Fibroblast of lung (primary cell): ENCODE data around the gene TEX13D. TPM values are rescaled to one million over a fixed set of nuclear protein-coding genes. Genes with fewer than 3 reads are reported as not detected.

Source experiments
- DNase-seq, 2 donors: peaks; one replicate each; pipeline versions ENCODE4 v3.0.0 to v3.0.0-alpha.2; 2010; ENCODE audit warnings: low read depth in 2 of 2
- H2AFZ ChIP-seq: 2 replicates; pipeline ENCODE4 v1.5.1; 2012; ENCODE audit warnings: low read length, control low read depth, inconsistent platforms
- H3K27ac ChIP-seq: 2 replicates; pipeline ENCODE4 v1.5.1; 2011; ENCODE audit warnings: low read length, control low read depth; ENCODE audit not compliant: insufficient read depth
- H3K27me3 ChIP-seq: 2 replicates; pipeline ENCODE4 v1.5.1; 2011; ENCODE audit warnings: mild to moderate bottlenecking, low read length; ENCODE audit not compliant: control insufficient read depth, insufficient read depth
- H3K36me3 ChIP-seq: 2 replicates; pipeline ENCODE4 v1.5.1; 2011; ENCODE audit warnings: low read length; ENCODE audit not compliant: control insufficient read depth, insufficient read depth
- H3K4me1 ChIP-seq: 2 replicates; pipeline ENCODE4 v1.5.1; 2011; ENCODE audit warnings: low read length; ENCODE audit not compliant: control insufficient read depth, insufficient read depth; ENCODE audit errors: extremely low read depth
- H3K4me2 ChIP-seq: 2 replicates; pipeline ENCODE4 v1.5.1; 2011; ENCODE audit warnings: low read length, control low read depth; ENCODE audit not compliant: insufficient read depth; ENCODE audit errors: extremely low read depth
- H3K4me3 ChIP-seq, 4 experiments: fragments of 200-600 bp in 1 of 4; sonication (generic) in 1 of 4; replicated peaks in 1 of 4; 2 replicates each; pipeline ENCODE4 v1.5.1; 2011 to 2016; ENCODE audit warnings: low read length in 4 of 4, low read depth in 3 of 4, mild to moderate bottlenecking in 3 of 4, control low read depth in 2 of 4, inconsistent platforms in 1 of 4, mixed read lengths in 1 of 4; ENCODE audit not compliant: insufficient read depth in 1 of 4; ENCODE audit errors: control extremely low read depth in 1 of 4
- H3K79me2 ChIP-seq: 2 replicates; pipeline ENCODE4 v1.5.1; 2012; ENCODE audit warnings: mild to moderate bottlenecking, low read length, inconsistent platforms; ENCODE audit not compliant: control insufficient read depth, insufficient read depth
- H3K9ac ChIP-seq: 2 replicates; pipeline ENCODE4 v1.5.1; 2011; ENCODE audit warnings: mild to moderate bottlenecking, low read length, control low read depth; ENCODE audit not compliant: insufficient read depth
- H3K9me3 ChIP-seq: 2 replicates; pipeline ENCODE4 v1.5.1; 2012; ENCODE audit warnings: low read depth, low read length; ENCODE audit not compliant: control insufficient read depth, insufficient read depth
- H4K20me1 ChIP-seq: 2 replicates; pipeline ENCODE4 v1.5.1; 2011; ENCODE audit warnings: low read length; ENCODE audit not compliant: control insufficient read depth, insufficient read depth; ENCODE audit errors: extremely low read depth
- EZH2 ChIP-seq: IDR thresholded peaks from 2 replicates; pipeline ENCODE4 v1.5.1; 2012; ENCODE audit warnings: low read length, control low read depth, mild to moderate bottlenecking; ENCODE audit errors: missing control alignments
- polyA plus RNA-seq, 2 donors: library from polyadenylated mRNA; depleted of rRNA in 1 of 2; stranded (reverse) in 1 of 2; unstranded in 1 of 2; fragments of >200 nt; gene quantifications; 2 replicates each; pipeline ENCODE4 v1.2.1, GENCODE V29; 2011 to 2012; ENCODE audit warnings: missing spikeins in 1 of 2
- total RNA-seq: library from RNA; depleted of rRNA; stranded (reverse); fragments of >200 nt; gene quantifications from 2 replicates; pipeline ENCODE4 v1.2.1, GENCODE V29; 2014
- TF ChIP-seq, protein P1 (sequence below), 2 donors: IDR thresholded peaks in 1 of 2; conservative IDR thresholded peaks in 1 of 2; 1 replicate in 1 of 2; 2 replicates in 1 of 2; pipeline ENCODE4 v1.5.1; 2011 to 2012; ENCODE audit warnings: low read length in 2 of 2, control low read depth in 1 of 2, inconsistent platforms in 1 of 2, low read depth in 1 of 2, mild to moderate bottlenecking in 1 of 2

Gene TEX13D
- total and polyA plus RNA-seq, 2 donors (not counting 1 experiment from before 2014, with no cell fraction given), result not detected

- no peaks in the 10 kb centered on the region for H3K79me2 ChIP-seq
- H3K9me3 ChIP-seq, result no peaks in the 10 kb centered on the region
- no peaks in the 10 kb centered on the region for H4K20me1 ChIP-seq
- no peak overlapping the region for H2AFZ ChIP-seq
- TF ChIP-seq, protein P1, sequence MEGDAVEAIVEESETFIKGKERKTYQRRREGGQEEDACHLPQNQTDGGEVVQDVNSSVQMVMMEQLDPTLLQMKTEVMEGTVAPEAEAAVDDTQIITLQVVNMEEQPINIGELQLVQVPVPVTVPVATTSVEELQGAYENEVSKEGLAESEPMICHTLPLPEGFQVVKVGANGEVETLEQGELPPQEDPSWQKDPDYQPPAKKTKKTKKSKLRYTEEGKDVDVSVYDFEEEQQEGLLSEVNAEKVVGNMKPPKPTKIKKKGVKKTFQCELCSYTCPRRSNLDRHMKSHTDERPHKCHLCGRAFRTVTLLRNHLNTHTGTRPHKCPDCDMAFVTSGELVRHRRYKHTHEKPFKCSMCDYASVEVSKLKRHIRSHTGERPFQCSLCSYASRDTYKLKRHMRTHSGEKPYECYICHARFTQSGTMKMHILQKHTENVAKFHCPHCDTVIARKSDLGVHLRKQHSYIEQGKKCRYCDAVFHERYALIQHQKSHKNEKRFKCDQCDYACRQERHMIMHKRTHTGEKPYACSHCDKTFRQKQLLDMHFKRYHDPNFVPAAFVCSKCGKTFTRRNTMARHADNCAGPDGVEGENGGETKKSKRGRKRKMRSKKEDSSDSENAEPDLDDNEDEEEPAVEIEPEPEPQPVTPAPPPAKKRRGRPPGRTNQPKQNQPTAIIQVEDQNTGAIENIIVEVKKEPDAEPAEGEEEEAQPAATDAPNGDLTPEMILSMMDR (conservative IDR thresholded peaks at IDR 0.05 in 1 of 2, IDR thresholded peaks at IDR 0.05 in 1 of 2; ENCODE audit: low read depth in 1 of 2, low read length in 2 of 2), result no peak
- no peak for TF ChIP-seq EZH2
- H3K4me3 ChIP-seq, result no peak overlapping the region
- H3K4me1 ChIP-seq, result no peaks in the 10 kb centered on the region
- DNase-seq, result no peak
- H3K36me3 ChIP-seq, result no peaks in the 10 kb centered on the region
- H3K4me2 ChIP-seq, result no peak overlapping the region
- H3K27ac ChIP-seq, result no peak overlapping the region
- H3K9ac ChIP-seq, result no peak overlapping the region
- no peaks in the 10 kb centered on the region for H3K27me3 ChIP-seq
Measured at GRCh38 chrX:124337916-124338315, 5.5 kb downstream of the TEX13D start.

DNA sequence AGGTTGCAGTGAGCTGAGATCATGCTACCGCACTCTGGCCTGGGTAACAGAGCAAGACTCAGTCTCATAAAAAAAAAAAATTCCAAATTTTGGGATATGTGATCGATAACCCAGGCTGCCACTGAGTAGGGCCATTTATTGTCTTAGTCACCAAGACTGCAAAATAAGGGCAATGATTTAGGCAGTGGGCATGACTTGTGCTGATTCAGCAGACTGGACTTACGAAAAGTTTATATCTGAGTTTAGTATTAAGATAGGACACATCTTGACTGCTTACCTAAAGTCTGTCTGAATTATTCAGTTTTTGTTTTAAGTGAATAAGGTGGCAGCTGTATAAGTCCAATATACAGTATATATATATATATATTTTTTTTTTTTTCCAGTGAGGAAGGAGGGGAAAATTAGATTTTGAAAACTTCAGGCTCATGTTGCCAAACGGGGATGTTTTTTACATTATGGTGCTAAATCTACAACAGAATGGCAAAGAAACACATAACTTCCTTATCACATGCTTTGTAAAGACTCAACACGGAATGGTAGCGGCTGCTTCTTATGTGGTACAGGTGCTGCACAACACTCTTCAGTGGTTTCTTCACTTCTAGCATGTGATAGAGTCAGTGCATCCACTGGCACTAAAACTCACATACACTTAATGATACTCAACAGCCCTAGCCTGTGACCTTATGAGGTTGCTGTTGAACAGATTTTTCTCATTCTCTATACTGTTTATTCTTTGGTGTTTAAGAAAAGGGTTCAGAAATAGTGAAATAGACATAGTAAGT, 6.5 kb downstream of the TEX13D start:
- H3K4me3 ChIP-seq, result no peak overlapping the region
- H3K9ac ChIP-seq, result no peak overlapping the region
- no peak for DNase-seq
- no peak for TF ChIP-seq EZH2
- TF ChIP-seq, protein P1 (conservative IDR thresholded peaks at IDR 0.05 in 1 of 2, IDR thresholded peaks at IDR 0.05 in 1 of 2; ENCODE audit: low read depth in 1 of 2, low read length in 2 of 2), result no peak
- no peaks in the 10 kb centered on the region for H3K79me2 ChIP-seq
- H3K36me3 ChIP-seq, result no peaks in the 10 kb centered on the region
- no peak overlapping the region for H2AFZ ChIP-seq
- H3K27me3 ChIP-seq, result no peaks in the 10 kb centered on the region
- no peak overlapping the region for H3K4me2 ChIP-seq
- H3K9me3 ChIP-seq, result no peaks in the 10 kb centered on the region
- no peaks in the 10 kb centered on the region for H4K20me1 ChIP-seq
- no peak overlapping the region for H3K27ac ChIP-seq
- no peaks in the 10 kb centered on the region for H3K4me1 ChIP-seq

- no peak overlapping the region for H3K4me3 ChIP-seq
- no peaks in the 10 kb centered on the region for H4K20me1 ChIP-seq
- H3K4me1 ChIP-seq, result no peaks in the 10 kb centered on the region
- no peak for TF ChIP-seq EZH2
- TF ChIP-seq, protein P1 (conservative IDR thresholded peaks at IDR 0.05 in 1 of 2, IDR thresholded peaks at IDR 0.05 in 1 of 2; ENCODE audit: low read depth in 1 of 2, low read length in 2 of 2), result no peak
- no peaks in the 10 kb centered on the region for H3K36me3 ChIP-seq
- no peak overlapping the region for H3K4me2 ChIP-seq
- no peak for DNase-seq
- H3K9ac ChIP-seq, result no peak overlapping the region
- no peak overlapping the region for H3K27ac ChIP-seq
- H3K9me3 ChIP-seq, result no peaks in the 10 kb centered on the region
- H3K27me3 ChIP-seq, result no peaks in the 10 kb centered on the region
- no peak overlapping the region for H2AFZ ChIP-seq
- no peaks in the 10 kb centered on the region for H3K79me2 ChIP-seq
Measured at GRCh38 chrX:124341396-124342132, 9.1 kb downstream of the TEX13D start.
